IPS-20b (cell line): ENCODE results near the gene RAD51B.

Experiments used
- H3K27ac ChIP-seq: one replicate; pipeline ENCODE4 v1.5.1; 2013; ENCODE audit warnings: low read length
- H3K27me3 ChIP-seq: 2 replicates; pipeline ENCODE4 v1.6.1; 2013; ENCODE audit warnings: mild to moderate bottlenecking, low read length, inconsistent platforms; ENCODE audit not compliant: insufficient read depth
- H3K36me3 ChIP-seq: 2 replicates; pipeline ENCODE4 v1.6.1; 2013; ENCODE audit warnings: low read depth, mild to moderate bottlenecking, inconsistent platforms, low read length, moderate library complexity; ENCODE audit not compliant: insufficient read depth
- H3K4me1 ChIP-seq: 2 replicates; pipeline ENCODE4 v1.6.1; 2013; ENCODE audit warnings: mild to moderate bottlenecking, control low read depth, inconsistent platforms, low read length, moderate library complexity; ENCODE audit not compliant: insufficient read depth
- H3K4me3 ChIP-seq: 2 replicates; pipeline ENCODE4 v1.5.1; 2013; ENCODE audit warnings: mild to moderate bottlenecking, low read length, inconsistent platforms
- H3K9ac ChIP-seq: 2 replicates; pipeline ENCODE4 v1.6.1; 2013; ENCODE audit warnings: low read depth, mild to moderate bottlenecking, inconsistent platforms, low read length, moderate library complexity
- H3K9me3 ChIP-seq: 2 replicates; pipeline ENCODE4 v1.6.1; 2013; ENCODE audit warnings: mild to moderate bottlenecking, low read depth, low read length, inconsistent platforms; ENCODE audit not compliant: insufficient read depth

The RAD51B gene

DNA sequence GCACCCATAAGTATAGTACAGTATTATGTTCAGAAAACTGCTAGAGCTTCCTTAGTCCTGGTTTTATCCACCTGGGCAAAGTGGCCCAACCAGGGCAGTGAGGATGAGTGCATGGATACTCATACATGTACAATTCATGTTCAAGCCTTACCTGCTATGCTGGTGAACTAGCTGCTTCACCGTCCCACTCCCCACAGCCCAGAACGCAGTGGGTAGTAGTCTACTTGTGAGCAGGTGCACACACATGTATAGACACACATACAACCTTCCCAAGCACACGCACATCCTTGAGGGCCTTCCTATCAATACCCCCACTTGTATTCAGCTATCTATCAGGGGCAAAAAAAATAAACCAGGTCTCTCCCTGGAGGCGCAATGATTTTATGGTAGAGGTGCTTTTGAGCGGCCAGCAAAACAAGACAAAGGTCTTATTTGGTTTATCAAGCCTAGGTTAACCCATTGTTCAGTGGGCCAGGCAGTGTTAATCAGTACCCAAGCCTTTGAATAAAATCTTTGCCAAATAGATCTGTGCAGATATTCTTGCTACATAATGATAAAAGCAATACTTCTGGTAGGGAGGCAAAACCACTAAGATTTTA, 903.5 kb downstream of the RAD51B start:
- Histone ChIP-seq H3K9ac (no peak overlapping the region), H3K4me3 (no peak overlapping the region)

DNA sequence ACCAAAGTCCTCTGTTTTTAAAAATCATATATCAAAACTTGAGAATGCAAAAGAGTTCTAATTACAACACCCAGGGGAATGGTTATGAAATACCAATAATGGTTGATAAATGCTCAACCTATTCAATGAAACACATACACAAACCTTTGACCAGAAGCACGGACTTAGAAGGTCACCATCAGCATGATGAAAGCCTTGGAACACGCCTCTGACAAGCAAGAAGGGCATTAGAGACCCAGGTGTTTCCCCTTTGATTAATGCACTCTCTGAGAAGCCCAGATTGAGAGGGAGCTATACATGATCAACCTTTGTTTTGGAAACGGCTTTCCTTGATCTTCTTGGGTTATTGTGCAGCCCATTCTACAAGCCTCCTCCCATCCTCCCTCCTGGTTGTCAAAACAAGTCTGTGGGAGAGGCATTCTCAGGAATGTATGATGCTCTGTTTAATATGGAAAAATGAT, 904.3 kb downstream of the RAD51B start:
- no peaks in the 10 kb centered on the region for H3K27me3 ChIP-seq

More for the DNA sequence above, 903.5 kb downstream of the RAD51B start:
- Histone ChIP-seq H3K4me1 (no peaks in the 10 kb centered on the region), H3K36me3 (no peaks in the 10 kb centered on the region), H3K9me3 (peaks cover 4% of the 10 kb centered on the region; the same call in 1 of the 2 replicates), H3K27me3 (no peaks in the 10 kb centered on the region), H3K27ac (no peak overlapping the region)

DNA sequence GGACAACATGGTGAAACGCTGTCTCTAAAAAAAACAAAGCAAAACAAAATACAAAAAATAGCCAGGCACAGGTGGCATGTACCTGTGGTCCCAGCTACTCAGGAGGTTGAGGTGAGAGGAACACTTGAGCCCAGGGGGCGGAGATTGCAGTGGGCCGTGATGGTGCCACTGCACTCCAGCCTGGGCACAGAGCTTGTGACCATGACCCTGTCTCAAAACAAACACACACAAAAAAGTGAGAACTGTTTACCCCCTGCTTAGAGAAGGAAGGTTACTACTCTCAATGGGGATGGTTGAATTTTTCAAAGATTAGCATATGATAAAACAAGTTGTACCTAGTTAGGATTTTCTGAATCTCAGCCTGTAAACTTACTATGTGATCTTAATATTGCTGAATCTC, 905.3 kb downstream of the RAD51B start:
- no peak overlapping the region for H3K27ac ChIP-seq
- H3K36me3 ChIP-seq: no peaks in the 10 kb centered on the region
- H3K27me3 ChIP-seq: no peaks in the 10 kb centered on the region
- no peaks in the 10 kb centered on the region for H3K4me1 ChIP-seq
- H3K9me3 ChIP-seq: peaks cover 4% of the 10 kb centered on the region; the same call in 1 of the 2 replicates
- H3K9ac ChIP-seq: no peak overlapping the region
- no peak overlapping the region for H3K4me3 ChIP-seq

More for the DNA sequence above, 904.3 kb downstream of the RAD51B start:
- H3K9ac ChIP-seq: no peak overlapping the region
- no peaks in the 10 kb centered on the region for H3K36me3 ChIP-seq
- no peaks in the 10 kb centered on the region for H3K4me1 ChIP-seq
- peaks cover 4% of the 10 kb centered on the region; the same call in 1 of the 2 replicates for H3K9me3 ChIP-seq
- H3K4me3 ChIP-seq: no peak overlapping the region
- no peak overlapping the region for H3K27ac ChIP-seq

DNA sequence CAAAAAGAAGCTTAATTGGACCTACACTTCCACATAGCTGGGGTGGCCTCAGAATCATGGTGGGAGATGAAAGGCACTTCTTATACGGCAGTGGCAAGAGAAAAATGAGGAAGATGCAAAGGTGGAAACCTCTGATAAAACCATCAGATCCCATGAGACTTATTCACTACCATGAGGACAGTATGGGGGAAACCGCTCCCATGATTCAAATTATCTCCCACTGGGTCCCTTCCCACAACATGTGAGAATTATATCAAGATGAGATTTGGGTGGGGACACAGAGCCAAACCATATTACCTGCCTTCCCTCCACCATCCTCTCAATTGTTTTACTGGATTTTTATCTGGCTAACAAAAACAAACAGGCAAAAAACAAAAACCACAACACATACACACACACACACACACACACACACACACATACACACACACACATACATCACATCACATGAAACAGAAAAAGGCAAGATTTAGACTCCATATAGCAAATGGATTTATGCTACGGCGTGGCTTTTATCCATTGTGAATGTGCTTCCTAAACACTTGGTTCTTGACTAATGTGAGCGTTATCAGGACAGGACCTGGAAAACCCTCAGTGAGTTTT, 906.6 kb downstream of the RAD51B start:
- H3K36me3 ChIP-seq: no peaks in the 10 kb centered on the region

DNA sequence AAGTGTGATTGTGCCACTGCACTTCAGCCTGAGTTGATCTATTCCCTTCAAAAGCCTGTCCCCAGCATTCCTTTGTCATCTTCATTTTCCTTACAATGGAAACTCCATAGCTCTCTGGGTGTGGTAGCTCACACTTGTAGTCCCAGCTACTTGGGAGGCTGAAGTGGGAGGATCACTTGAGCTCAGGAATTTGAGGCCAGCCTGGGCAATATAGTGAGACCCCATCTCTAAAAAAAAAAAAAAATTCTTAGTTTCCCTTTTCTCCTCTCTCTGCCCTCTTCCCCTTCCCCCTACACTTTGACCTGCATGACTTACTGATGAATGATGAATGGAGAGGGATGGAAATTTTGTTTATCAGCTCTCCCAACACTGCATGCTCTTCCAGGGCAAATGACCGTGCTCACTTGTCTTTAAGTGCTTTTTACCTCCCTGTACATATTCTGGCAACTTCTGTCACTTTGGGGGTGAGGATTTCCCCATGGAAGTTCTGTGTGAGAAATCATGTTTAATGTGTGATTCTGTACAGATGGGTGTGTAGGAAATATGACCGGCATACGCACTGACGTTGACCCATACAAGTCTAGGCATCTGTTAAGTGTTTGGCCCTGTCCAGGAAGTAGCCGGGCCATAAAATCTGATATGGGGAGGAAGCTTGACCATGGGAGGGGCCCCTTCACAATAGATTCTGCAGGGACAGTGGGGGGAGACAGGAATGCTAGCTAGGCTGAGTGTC, 907.9 kb downstream of the RAD51B start:
- no peak overlapping the region for H3K9ac ChIP-seq
- no peak overlapping the region for H3K27ac ChIP-seq
- no peaks in the 10 kb centered on the region for H3K27me3 ChIP-seq
- H3K4me3 ChIP-seq: no peak overlapping the region
- H3K4me1 ChIP-seq: peaks cover 18% of the 10 kb centered on the region; the same call in 1 of the 2 replicates
- no peaks in the 10 kb centered on the region for H3K36me3 ChIP-seq
- no peaks in the 10 kb centered on the region for H3K9me3 ChIP-seq

More for the DNA sequence above, 906.6 kb downstream of the RAD51B start:
- Histone ChIP-seq H3K4me1 (peaks cover 10% of the 10 kb centered on the region; the same call in 1 of the 2 replicates), H3K27ac (no peak overlapping the region), H3K27me3 (no peaks in the 10 kb centered on the region), H3K9me3 (no peaks in the 10 kb centered on the region), H3K4me3 (no peak overlapping the region), H3K9ac (no peak overlapping the region)

DNA sequence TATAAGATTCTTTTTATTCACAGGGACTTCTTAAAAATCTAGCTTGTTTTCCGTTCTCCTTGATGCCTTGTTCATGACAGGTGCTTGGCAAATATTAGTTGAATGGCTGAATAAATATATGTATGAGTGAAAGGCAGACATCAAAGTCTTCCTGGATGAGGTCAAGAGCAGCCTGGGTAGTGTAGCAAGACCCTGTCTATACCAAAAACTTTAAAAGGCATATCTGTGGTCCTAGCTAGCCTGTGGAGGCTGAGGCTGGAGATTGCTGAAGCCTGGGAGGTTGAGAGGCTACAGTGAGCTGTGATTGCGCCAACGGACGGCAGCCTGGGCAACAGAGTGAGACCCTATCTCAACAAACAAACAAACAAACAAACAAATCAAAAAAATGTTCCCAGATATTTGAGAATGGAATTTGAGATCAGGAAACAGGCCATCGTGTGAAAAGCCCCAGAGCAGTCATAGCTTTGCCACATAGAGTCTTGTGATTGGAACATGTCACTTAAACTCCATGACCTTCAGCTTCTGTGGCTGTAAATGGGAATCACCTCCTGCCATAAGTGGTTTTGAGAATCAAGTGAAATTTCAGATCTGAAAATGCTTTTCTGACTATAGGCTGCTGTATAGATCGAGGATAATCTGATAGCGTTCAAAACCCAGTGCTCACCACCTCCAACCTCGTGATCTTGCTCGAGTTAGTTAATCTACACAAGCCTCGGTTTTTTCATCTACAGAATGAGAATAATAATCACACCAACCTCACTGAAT, 908.9 kb downstream of the RAD51B start:
- Histone ChIP-seq H3K4me3 (no peak overlapping the region), H3K9me3 (no peaks in the 10 kb centered on the region), H3K27me3 (no peaks in the 10 kb centered on the region), H3K4me1 (peaks cover 18% of the 10 kb centered on the region; the same call in 1 of the 2 replicates), H3K27ac (no peak overlapping the region), H3K36me3 (no peaks in the 10 kb centered on the region), H3K9ac (no peak overlapping the region)

DNA sequence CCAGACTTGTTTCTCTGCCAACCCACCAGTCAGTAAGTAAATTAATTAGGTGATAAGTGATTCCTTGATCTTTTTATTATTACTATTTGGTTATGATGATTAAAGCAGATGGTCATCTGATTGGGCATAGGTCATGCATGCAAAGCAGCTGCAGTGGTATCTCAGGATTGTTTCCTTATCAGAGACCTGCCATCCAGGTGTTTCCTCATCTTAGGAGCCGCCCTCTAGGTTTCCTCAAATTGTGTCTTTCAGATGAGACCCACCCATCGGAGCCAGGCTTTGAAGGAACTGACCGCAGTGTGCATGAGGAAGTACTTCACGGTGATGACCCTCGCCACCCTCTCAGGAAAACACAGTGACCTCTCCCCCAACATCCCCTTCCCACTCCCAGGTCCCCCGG, 910.0 kb downstream of the RAD51B start:
- no peak overlapping the region for H3K27ac ChIP-seq
- H3K4me3 ChIP-seq: no peak overlapping the region
- H3K9ac ChIP-seq: no peak overlapping the region
- H3K9me3 ChIP-seq: no peaks in the 10 kb centered on the region
- no peaks in the 10 kb centered on the region for H3K36me3 ChIP-seq
- peaks cover 18% of the 10 kb centered on the region; the same call in 1 of the 2 replicates for H3K4me1 ChIP-seq
- no peaks in the 10 kb centered on the region for H3K27me3 ChIP-seq

DNA sequence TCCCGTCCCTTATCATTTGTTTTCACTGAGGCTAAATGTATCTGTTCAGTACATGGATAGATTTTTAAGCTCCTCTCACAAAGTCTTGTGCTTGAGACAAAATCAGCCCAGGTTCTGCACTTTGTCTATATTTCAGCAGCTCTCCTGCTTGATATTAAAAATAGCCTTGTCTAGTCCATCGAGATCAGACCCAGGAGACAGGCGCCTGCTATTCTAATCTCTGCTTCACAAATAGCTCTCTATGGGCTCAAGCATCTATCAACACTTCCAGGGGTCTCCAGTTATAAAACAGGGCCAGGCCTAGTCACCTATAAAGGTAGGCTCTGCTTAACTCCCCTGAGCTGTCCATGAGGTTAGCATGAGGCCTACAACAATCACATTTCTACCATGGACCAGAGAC, 910.8 kb downstream of the RAD51B start:
- peak overlapping the region; percentile 28; the same call in 1 of the 2 replicates for H3K9ac ChIP-seq
- peaks cover 18% of the 10 kb centered on the region; the same call in 1 of the 2 replicates for H3K4me1 ChIP-seq
- H3K4me3 ChIP-seq: 0 out of 2 replicates have a peak overlapping the region, but pooled peaks have one; percentile 12
- no peaks in the 10 kb centered on the region for H3K9me3 ChIP-seq
- no peaks in the 10 kb centered on the region for H3K27me3 ChIP-seq
- no peak overlapping the region for H3K27ac ChIP-seq
- H3K36me3 ChIP-seq: no peaks in the 10 kb centered on the region

DNA sequence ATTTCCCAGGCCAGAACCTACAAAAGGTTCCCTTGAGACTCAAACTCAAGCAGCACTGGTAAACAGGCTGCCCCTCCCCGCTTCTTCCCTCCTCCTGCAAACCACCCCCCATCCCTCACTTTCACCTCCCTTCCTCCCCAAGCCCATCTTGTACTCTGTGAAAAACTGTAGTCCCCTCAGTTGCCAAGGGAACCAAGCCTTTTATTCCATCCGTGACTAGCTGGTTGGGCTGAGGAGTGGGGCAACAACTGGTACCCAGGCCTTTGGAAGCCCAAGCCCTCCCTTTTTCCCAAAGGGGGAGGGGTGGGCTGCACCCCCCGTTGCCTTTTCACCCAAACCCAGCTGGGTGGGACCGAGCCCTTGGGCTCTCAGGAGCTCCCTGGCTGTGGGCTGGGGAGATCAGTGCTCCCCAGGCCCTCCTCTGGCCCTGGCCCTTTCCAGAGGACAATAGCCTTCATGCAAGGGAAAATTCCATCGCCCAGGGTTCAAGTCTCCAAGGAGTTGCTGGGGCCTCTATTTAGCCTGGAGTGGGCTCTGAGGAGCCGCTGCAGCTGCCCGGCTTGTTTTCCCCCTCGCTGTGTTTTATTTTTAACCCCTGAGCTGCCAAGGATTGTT, 911.3 kb downstream of the RAD51B start:
- H3K9me3 ChIP-seq: no peaks in the 10 kb centered on the region
- H3K27me3 ChIP-seq: no peaks in the 10 kb centered on the region
- peaks cover 18% of the 10 kb centered on the region; the same call in 1 of the 2 replicates for H3K4me1 ChIP-seq
- H3K27ac ChIP-seq: no peak overlapping the region
- peak overlapping the region; percentile 27; the same call in 1 of the 2 replicates for H3K4me3 ChIP-seq
- no peaks in the 10 kb centered on the region for H3K36me3 ChIP-seq
- H3K9ac ChIP-seq: peak overlapping the region; percentile 28; the same call in 1 of the 2 replicates

DNA sequence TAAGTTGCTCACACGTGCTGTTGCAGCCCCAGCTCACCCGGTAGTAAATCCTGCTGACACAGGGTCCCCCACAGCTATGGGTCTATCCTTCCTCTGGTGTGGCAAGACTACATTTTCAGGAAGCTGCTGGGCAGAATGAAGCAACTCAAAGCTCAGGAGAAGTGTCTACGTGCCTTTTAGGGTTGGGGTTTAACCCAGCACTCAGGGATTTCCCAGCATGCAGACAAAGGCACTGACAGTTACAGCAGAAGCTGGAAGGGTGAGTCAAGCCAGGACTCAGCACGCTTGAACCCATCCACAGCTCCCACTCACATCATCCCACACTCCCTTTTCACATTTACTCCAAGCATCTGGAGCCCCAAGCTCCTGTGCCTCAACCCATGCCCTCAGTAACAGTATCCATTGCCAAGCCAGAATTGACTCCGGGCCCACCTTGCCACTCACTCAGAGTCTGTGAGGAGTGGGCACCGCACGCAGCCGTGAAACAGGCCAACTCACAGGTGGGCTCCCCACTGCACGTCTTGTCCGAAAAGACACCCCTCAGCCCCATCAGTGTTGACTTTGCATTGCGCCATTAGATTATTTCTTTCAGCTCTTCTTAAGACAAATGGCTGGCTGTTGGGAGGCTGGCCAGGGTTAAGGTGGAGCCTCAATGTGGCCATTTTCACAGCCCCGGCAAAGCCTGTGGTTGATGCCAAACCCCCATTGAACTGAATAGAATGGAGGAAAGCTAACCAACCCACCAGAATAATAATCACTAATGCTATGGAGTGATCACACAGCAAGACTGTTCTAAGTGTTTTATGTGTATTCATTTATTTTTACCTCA, 913.7 kb downstream of the RAD51B start:
- no peak overlapping the region for H3K27ac ChIP-seq
- H3K36me3 ChIP-seq: no peaks in the 10 kb centered on the region
- H3K4me1 ChIP-seq: peaks cover 18% of the 10 kb centered on the region; the same call in 1 of the 2 replicates
- no peak overlapping the region for H3K4me3 ChIP-seq
- H3K9me3 ChIP-seq: no peaks in the 10 kb centered on the region
- no peak overlapping the region for H3K9ac ChIP-seq
- H3K27me3 ChIP-seq: no peaks in the 10 kb centered on the region
